K562 (cell line): Measurements from ENCODE around the gene PM20D1.

ENCODE experiments used
- ARHGAP35 ChIP-seq: fragments of 450-650 bp; IDR thresholded peaks from 2 replicates; pipeline ENCODE4 v1.6.1; 2018; ENCODE audit not compliant: partially characterized antibody
- POLR2A ChIP-seq: fragments of 450-650 bp; conservative IDR thresholded peaks from 2 replicates; pipeline ENCODE4 v1.6.1; 2016
- POLR2AphosphoS5 ChIP-seq: IDR thresholded peaks from 2 replicates; pipeline ENCODE4 v1.6.1; 2011; ENCODE audit warnings: mild to moderate bottlenecking, low read depth, low read length, moderate library complexity; ENCODE audit not compliant: control insufficient read depth, insufficient read depth
- RAD51 ChIP-seq: fragments of 450-650 bp; IDR thresholded peaks from 2 replicates; pipeline ENCODE4 v1.7.1; 2016; ENCODE audit warnings: low read depth, mild to moderate bottlenecking, borderline replicate concordance
- SRF ChIP-seq, 2 experiments: fragments of 250-450, 450-650 bp in 1 of 2; sonication (Bioruptor Pico) in 1 of 2; sonication (generic) in 1 of 2; formaldehyde crosslinking; IDR thresholded peaks; 2 replicates each; pipeline versions ENCODE4 v1.5.0 to v1.5.1; 2020 to 2022; ENCODE audit warnings: mild to moderate bottlenecking in 1 of 2, missing genetic modification reagents in 1 of 2
- TCF3 ChIP-seq: sonication (generic); formaldehyde crosslinking; IDR thresholded peaks from 2 replicates; pipeline ENCODE4 v1.4.0; 2020; ENCODE audit warnings: mild to moderate bottlenecking, missing genetic modification reagents
- ZNF274 ChIP-seq: IDR thresholded peaks from 2 replicates; pipeline ENCODE4 v1.6.1; 2011; ENCODE audit warnings: low read depth, mild to moderate bottlenecking, low read length, moderate library complexity, borderline replicate concordance
- ZNF282 ChIP-seq: sonication (generic); formaldehyde crosslinking; IDR thresholded peaks from 2 replicates; pipeline ENCODE4 v1.8.1; 2023; ENCODE audit warnings: missing genetic modification reagents
- TF ChIP-seq, protein P1 (sequence below), 3 experiments: IDR thresholded peaks in 2 of 3; conservative IDR thresholded peaks in 1 of 3; 2 replicates each; pipeline ENCODE4 v1.5.1; 2011 to 2012; ENCODE audit warnings: low read length in 3 of 3, mild to moderate bottlenecking in 3 of 3, control low read depth in 2 of 3, improper control_type of control experiment in 1 of 3, inconsistent platforms in 1 of 3, low read depth in 1 of 3, mixed read lengths in 1 of 3, moderate library complexity in 1 of 3; ENCODE audit not compliant: insufficient read depth in 2 of 3
- TF ChIP-seq, protein P2 (sequence below): fragments of 450-650 bp; IDR thresholded peaks from 2 replicates; pipeline ENCODE4 v1.6.1; 2018; ENCODE audit not compliant: partially characterized antibody
- TF ChIP-seq, protein P3 (sequence below): IDR thresholded peaks from 2 replicates; pipeline ENCODE4 v1.6.1; 2012; ENCODE audit warnings: low read depth, low read length, improper control_type of control experiment, borderline replicate concordance

DNA sequence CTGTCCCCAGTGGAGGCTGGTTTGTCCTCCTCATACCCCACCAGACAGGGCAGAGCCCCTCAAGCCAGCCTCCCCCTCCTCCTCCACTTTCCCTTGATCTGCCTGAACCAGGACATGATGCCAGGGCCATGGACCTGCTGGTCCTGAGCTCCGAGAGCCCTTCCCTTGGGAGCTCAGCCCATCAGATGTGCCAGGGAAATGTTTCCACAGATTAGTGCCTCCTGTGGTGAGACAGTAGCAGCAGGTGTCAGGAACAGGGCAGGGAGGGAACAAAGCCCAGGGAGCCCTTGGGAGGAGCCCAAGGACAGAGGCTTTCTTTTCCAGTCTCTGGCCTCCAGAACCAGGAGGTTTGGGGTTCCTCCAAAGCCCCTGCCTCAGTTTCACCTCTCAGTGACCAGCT lies 22.3 kb downstream of the PM20D1 start:
- TF ChIP-seq, protein P1, sequence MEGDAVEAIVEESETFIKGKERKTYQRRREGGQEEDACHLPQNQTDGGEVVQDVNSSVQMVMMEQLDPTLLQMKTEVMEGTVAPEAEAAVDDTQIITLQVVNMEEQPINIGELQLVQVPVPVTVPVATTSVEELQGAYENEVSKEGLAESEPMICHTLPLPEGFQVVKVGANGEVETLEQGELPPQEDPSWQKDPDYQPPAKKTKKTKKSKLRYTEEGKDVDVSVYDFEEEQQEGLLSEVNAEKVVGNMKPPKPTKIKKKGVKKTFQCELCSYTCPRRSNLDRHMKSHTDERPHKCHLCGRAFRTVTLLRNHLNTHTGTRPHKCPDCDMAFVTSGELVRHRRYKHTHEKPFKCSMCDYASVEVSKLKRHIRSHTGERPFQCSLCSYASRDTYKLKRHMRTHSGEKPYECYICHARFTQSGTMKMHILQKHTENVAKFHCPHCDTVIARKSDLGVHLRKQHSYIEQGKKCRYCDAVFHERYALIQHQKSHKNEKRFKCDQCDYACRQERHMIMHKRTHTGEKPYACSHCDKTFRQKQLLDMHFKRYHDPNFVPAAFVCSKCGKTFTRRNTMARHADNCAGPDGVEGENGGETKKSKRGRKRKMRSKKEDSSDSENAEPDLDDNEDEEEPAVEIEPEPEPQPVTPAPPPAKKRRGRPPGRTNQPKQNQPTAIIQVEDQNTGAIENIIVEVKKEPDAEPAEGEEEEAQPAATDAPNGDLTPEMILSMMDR (IDR thresholded peaks at IDR 0.05 in 2 of 3, conservative IDR thresholded peaks at IDR 0.05 in 1 of 3; ENCODE audit: insufficient read depth in 2 of 3, low read depth in 1 of 3, low read length in 3 of 3), result no peak; a peak in 1 of 6 replicates
- TF ChIP-seq ZNF282 (no peak), ZNF274 (no peak), SRF (CRISPR knock-in tag; IDR thresholded peaks at IDR 0.05) (no peak), TCF3 (CRISPR knock-in tag) (no peak), POLR2A (no peak), RAD51 (no peak), ARHGAP35 (no peak), POLR2AphosphoS5 (no peak)
- TF ChIP-seq, protein P2, sequence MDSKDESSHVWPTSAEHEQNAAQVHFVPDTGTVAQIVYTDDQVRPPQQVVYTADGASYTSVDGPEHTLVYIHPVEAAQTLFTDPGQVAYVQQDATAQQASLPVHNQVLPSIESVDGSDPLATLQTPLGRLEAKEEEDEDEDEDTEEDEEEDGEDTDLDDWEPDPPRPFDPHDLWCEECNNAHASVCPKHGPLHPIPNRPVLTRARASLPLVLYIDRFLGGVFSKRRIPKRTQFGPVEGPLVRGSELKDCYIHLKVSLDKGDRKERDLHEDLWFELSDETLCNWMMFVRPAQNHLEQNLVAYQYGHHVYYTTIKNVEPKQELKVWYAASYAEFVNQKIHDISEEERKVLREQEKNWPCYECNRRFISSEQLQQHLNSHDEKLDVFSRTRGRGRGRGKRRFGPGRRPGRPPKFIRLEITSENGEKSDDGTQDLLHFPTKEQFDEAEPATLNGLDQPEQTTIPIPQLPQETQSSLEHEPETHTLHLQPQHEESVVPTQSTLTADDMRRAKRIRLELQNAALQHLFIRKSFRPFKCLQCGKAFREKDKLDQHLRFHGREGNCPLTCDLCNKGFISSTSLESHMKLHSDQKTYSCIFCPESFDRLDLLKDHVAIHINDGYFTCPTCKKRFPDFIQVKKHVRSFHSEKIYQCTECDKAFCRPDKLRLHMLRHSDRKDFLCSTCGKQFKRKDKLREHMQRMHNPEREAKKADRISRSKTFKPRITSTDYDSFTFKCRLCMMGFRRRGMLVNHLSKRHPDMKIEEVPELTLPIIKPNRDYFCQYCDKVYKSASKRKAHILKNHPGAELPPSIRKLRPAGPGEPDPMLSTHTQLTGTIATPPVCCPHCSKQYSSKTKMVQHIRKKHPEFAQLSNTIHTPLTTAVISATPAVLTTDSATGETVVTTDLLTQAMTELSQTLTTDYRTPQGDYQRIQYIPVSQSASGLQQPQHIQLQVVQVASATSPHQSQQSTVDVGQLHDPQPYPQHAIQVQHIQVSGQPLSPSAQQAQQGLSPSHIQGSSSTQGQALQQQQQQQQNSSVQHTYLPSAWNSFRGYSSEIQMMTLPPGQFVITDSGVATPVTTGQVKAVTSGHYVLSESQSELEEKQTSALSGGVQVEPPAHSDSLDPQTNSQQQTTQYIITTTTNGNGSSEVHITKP, result no peak
- TF ChIP-seq, protein P3, sequence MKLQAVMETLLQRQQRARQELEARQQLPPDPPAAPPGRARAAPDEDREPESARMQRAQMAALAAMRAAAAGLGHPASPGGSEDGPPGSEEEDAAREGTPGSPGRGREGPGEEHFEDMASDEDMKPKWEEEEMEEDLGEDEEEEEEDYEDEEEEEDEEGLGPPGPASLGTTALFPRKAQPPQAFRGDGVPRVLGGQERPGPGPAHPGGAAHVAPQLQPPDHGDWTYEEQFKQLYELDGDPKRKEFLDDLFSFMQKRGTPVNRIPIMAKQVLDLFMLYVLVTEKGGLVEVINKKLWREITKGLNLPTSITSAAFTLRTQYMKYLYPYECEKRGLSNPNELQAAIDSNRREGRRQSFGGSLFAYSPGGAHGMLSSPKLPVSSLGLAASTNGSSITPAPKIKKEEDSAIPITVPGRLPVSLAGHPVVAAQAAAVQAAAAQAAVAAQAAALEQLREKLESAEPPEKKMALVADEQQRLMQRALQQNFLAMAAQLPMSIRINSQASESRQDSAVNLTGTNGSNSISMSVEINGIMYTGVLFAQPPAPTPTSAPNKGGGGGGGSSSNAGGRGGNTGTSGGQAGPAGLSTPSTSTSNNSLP, result no peak
